ENCODE data around the gene SCUBE1. TPM values are rescaled to one million over a fixed set of nuclear protein-coding genes. Genes with fewer than 3 reads are reported as not detected.

SCUBE1 gene
- total and polyA plus RNA-seq, 2 of the 4 experiments (the other 2 are of a cell fraction), result not detected

DNA sequence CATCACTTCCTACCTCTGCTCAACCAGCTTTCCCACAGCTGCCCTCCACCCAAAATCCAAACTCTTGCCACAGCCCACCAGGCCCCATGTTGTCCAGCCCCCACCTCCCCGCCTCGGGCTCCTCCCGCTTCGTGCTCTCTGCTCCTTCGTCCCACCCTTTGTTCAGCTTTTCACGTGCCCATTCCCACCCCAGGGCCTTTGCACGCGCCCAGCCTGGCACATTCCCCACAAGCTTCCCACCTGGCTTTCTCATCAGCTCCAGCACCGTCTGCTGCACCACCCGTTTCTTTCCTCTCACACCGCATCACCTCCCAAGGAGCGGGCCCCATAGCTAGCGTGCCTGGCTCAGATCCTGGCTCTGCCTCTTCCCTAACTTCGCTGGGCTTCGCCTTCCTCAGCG, 54.8 kb downstream of the SCUBE1 start:
- dilution Hi-C loops (cut with HindIII; ENCODE audit: low sequenced_read_pairs, unreplicated experiment) (no loop called here), intact Hi-C loops (cut with micrococcal nuclease) (no loop called here), in situ Hi-C loops (cut with MboI; ENCODE audit: low sequenced_read_pairs) (no loop called here)
- ChIA-PET CTCF (no interaction called here), POLR2A (ENCODE audit: unreplicated experiment) (no interaction called here)
- Histone ChIP-seq H2AFZ (replicated peaks; ENCODE audit: low read length, poor library complexity) (peak overlapping the region; percentile 17), H3K56ac (ENCODE audit: extremely low read depth, insufficient read depth, low read length) (no peak overlapping the region), H3K18ac (ENCODE audit: low read depth, low read length) (no peak overlapping the region), H4K91ac (ENCODE audit: insufficient read depth, low read depth, low read length) (no peak overlapping the region), H3K9me3 (ENCODE audit: control insufficient read depth, insufficient read depth, low read length) (no peaks in the 10 kb centered on the region), H3K27ac (ENCODE audit: insufficient read depth, low read length) (no peak overlapping the region), H4K8ac (ENCODE audit: low read depth in 2 of 2, low read length in 2 of 2) (no peak overlapping the region), H3K9ac (ENCODE audit: low read depth, low read length) (no peak overlapping the region), H3K4me3 (ENCODE audit: insufficient read depth, low read depth, low read length) (no peak overlapping the region), H3K4me2 (ENCODE audit: low read depth, low read length) (no peak overlapping the region), H4K5ac (ENCODE audit: low read depth, low read length) (no peak overlapping the region), H3K27me3 (ENCODE audit: control insufficient read depth, insufficient read depth, low read length) (peaks cover 19% of the 10 kb centered on the region; the same call in 1 of the 2 replicates), H3K79me1 (ENCODE audit: low read depth in 1 of 2, low read length in 2 of 2) (no peaks in the 10 kb centered on the region), H3K23ac (ENCODE audit: low read depth, low read length) (no peak overlapping the region), H3K36me3 (ENCODE audit: control insufficient read depth, insufficient read depth, low read length) (no peaks in the 10 kb centered on the region), H2AK9ac (replicated peaks; ENCODE audit: low read depth, low read length, poor library complexity) (no peak overlapping the region), H4K20me1 (ENCODE audit: insufficient read depth, low read length) (no peaks in the 10 kb centered on the region), H2BK15ac (ENCODE audit: low read depth, low read length) (no peak overlapping the region), H3K14ac (replicated peaks; ENCODE audit: low read depth, low read length) (no peak overlapping the region), H3K9me1 (ENCODE audit: insufficient read depth, low read length) (peaks cover 2% of the 10 kb centered on the region; the same call in 1 of the 2 replicates), H3K4me1 (ENCODE audit: control insufficient read depth, insufficient read depth, low read length) (peaks cover 4% of the 10 kb centered on the region; the same call in 1 of the 2 replicates), H3K4ac (ENCODE audit: low read depth, low read length) (no peak overlapping the region), H2BK20ac (ENCODE audit: low read depth, low read length) (no peak overlapping the region), H2BK120ac (ENCODE audit: low read depth, low read length) (no peak overlapping the region), H2AK5ac (ENCODE audit: low read depth, low read length) (no peak overlapping the region), H2BK5ac (ENCODE audit: low read depth, low read length, poor library complexity, severe bottlenecking) (no peak overlapping the region)
- ATAC-seq (ENCODE audit: low read depth) (no peak), DNase-seq (no peak)
- TF ChIP-seq BHLHE40 (IDR thresholded peaks at IDR 0.05; ENCODE audit: low read depth, low read length) (no peak), NFE2L2 (IDR thresholded peaks at IDR 0.05; ENCODE audit: low read depth, low read length) (no peak), RFX5 (IDR thresholded peaks at IDR 0.05; ENCODE audit: low read depth, low read length) (no peak), POLR2A (IDR thresholded peaks at IDR 0.05; ENCODE audit: low read depth, low read length) (no peak), FOS (IDR thresholded peaks at IDR 0.05; ENCODE audit: low read depth, low read length) (no peak)
- TF ChIP-seq, protein P1, sequence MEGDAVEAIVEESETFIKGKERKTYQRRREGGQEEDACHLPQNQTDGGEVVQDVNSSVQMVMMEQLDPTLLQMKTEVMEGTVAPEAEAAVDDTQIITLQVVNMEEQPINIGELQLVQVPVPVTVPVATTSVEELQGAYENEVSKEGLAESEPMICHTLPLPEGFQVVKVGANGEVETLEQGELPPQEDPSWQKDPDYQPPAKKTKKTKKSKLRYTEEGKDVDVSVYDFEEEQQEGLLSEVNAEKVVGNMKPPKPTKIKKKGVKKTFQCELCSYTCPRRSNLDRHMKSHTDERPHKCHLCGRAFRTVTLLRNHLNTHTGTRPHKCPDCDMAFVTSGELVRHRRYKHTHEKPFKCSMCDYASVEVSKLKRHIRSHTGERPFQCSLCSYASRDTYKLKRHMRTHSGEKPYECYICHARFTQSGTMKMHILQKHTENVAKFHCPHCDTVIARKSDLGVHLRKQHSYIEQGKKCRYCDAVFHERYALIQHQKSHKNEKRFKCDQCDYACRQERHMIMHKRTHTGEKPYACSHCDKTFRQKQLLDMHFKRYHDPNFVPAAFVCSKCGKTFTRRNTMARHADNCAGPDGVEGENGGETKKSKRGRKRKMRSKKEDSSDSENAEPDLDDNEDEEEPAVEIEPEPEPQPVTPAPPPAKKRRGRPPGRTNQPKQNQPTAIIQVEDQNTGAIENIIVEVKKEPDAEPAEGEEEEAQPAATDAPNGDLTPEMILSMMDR (conservative IDR thresholded peaks at IDR 0.05; ENCODE audit: low read depth, low read length), result no peak
- WGBS, 2 experiments (ENCODE audit: extremely low coverage in 2 of 2, insufficient read length in 1 of 2), result 91% methylated on average over 4 of the region's 16 CpGs; no CpG with 5 or more reads in 1 of the 2 experiments
- no TSS peak for BruUV-seq (replicated peaks)

Measured in IMR-90 (cell line).